ENCODE measurements around the gene C4BPB.

GRCh38 chr1:207081088-207081487 lies 7.6 kb upstream of the C4BPB start:
- TF ChIP-seq CTCF (IDR thresholded peaks at IDR 0.05): no peak
- TF ChIP-seq EP300 (IDR thresholded peaks at IDR 0.05): no peak
- no peak for TF ChIP-seq POLR2A (IDR thresholded peaks at IDR 0.05)

Data from tibial nerve (tissue), 4 donors.